Panc1 (cell line): ENCODE results near the gene MIPOL1. TPM values are rescaled to one million over a fixed set of nuclear protein-coding genes. Genes with fewer than 3 reads are reported as not detected.
A peak's percentile ranks its signal among the peaks of the same experiment; 100 is the strongest.

Source experiments
- ATAC-seq: fragments of 200-7000 bp; cut with Tn5 transposase; 2 replicates; pipeline ENCODE4 v1.9.1; 2020; ENCODE audit warnings: mild to moderate bottlenecking, moderate library complexity
- BruUV-seq: library from RNA; stranded (reverse); fragments of 400-500 nt; replicated peaks from 2 replicates; lab custom pipeline; 2021; lab: Mats Ljungman, UMichigan
- CTCF ChIA-PET: fragments of 300-600 bp; sonication (Branson Sonifier 250); formaldehyde crosslinking; loops from one replicate; lab custom pipeline; 2022; ENCODE audit warnings: antibody characterized with exemption; lab: Charles Lee
- POLR2A ChIA-PET: fragments of 300-600 bp; sonication (Branson Sonifier 250); formaldehyde crosslinking; loops from one replicate; lab custom pipeline; 2022; ENCODE audit warnings: antibody characterized with exemption; lab: Charles Lee
- DNase-seq: peaks from one replicate; pipeline ENCODE4 v3.0.0-alpha.2; 2010; ENCODE audit warnings: low read depth, low spot score
- H3K27ac ChIP-seq: 2 replicates; pipeline ENCODE4 v1.5.1; 2011; ENCODE audit warnings: mild to moderate bottlenecking, low read length, inconsistent platforms
- H3K27me3 ChIP-seq: fragments of 200-500 bp; sonication (Bioruptor generic); 2 replicates; pipeline ENCODE4 v1.6.0; 2014; ENCODE audit warnings: low read length, inconsistent platforms; ENCODE audit not compliant: control insufficient read depth, insufficient read depth
- H3K36me3 ChIP-seq: fragments of 200-500 bp; sonication (Bioruptor generic); 2 replicates; pipeline ENCODE4 v1.5.1; 2014; ENCODE audit warnings: inconsistent platforms, mild to moderate bottlenecking, low read length, moderate library complexity; ENCODE audit not compliant: control insufficient read depth, insufficient read depth
- H3K4me1 ChIP-seq: 2 replicates; pipeline ENCODE4 v1.5.1; 2011; ENCODE audit warnings: inconsistent platforms, mild to moderate bottlenecking, low read length, moderate library complexity; ENCODE audit not compliant: control insufficient read depth, insufficient read depth
- H3K4me3 ChIP-seq, 2 experiments: 2 replicates each; pipeline ENCODE4 v1.5.1; 2011 to 2012; ENCODE audit warnings: low read depth in 2 of 2, low read length in 2 of 2, mild to moderate bottlenecking in 2 of 2, inconsistent platforms in 1 of 2, moderate library complexity in 1 of 2
- H3K9me3 ChIP-seq: fragments of 200-500 bp; sonication (Bioruptor generic); 2 replicates; pipeline ENCODE4 v1.5.1; 2014; ENCODE audit warnings: low read depth, mild to moderate bottlenecking, inconsistent platforms, low read length, moderate library complexity; ENCODE audit not compliant: control insufficient read depth, insufficient read depth
- CTCF ChIP-seq: fragments of 450-650 bp; IDR thresholded peaks from 2 replicates; pipeline ENCODE4 v1.5.1; 2017; ENCODE audit warnings: mild to moderate bottlenecking
- POLR2AphosphoS5 ChIP-seq: IDR thresholded peaks from 2 replicates; pipeline ENCODE4 v1.6.1; 2012; ENCODE audit warnings: mild to moderate bottlenecking, low read depth, low read length, moderate library complexity
- REST ChIP-seq, 2 experiments: IDR thresholded peaks; 2 replicates each; pipeline ENCODE4 v1.6.1; 2011 to 2012; ENCODE audit warnings: low read depth in 2 of 2, control low read depth in 1 of 2, low read length in 1 of 2, mild to moderate bottlenecking in 1 of 2, moderate library complexity in 1 of 2; ENCODE audit not compliant: insufficient read depth in 1 of 2
- SIN3A ChIP-seq: IDR thresholded peaks from 2 replicates; pipeline ENCODE4 v1.6.1; 2012; ENCODE audit warnings: low read depth, mild to moderate bottlenecking, low read length, moderate library complexity, borderline replicate concordance; ENCODE audit not compliant: insufficient read depth
- TCF7L2 ChIP-seq: IDR thresholded peaks from 2 replicates; pipeline ENCODE4 v1.6.1; 2011; ENCODE audit warnings: mild to moderate bottlenecking, low read depth, low read length, inconsistent platforms
- in situ Hi-C: cut with HindIII; loops from 2 replicates; pipeline ENCODE4 v1.10.0; 2016; ENCODE audit warnings: low sequenced_read_pairs, low pct_unique_long_range_greater_than_20kb
- intact Hi-C: fragments of 100-400 bp; cut with micrococcal nuclease; formaldehyde crosslinking; loops from one replicate; pipeline ENCODE4 v1.10.0; 2022; ENCODE audit not compliant: unreplicated experiment
- total RNA-seq: library from RNA; stranded (reverse); gene quantifications from one replicate; pipeline ENCODE4 v1.2.1, GENCODE V29; 2021; ENCODE audit not compliant: unreplicated experiment

Gene MIPOL1
- total RNA-seq, 1 experiment from 2014 or later = 12.8 TPM

- no peaks in the 10 kb centered on the region for H3K27me3 ChIP-seq
- no TSS peak for BruUV-seq
- no peak for ATAC-seq
- CTCF ChIA-PET = no interaction called here
- no peak overlapping the region; the same call in 1 of the 2 replicates for H3K27ac ChIP-seq
- H3K36me3 ChIP-seq = no peaks in the 10 kb centered on the region
- no peak for DNase-seq
- intact Hi-C loops = no loop called here
- no peaks in the 10 kb centered on the region for H3K9me3 ChIP-seq
- TF ChIP-seq POLR2AphosphoS5 = no peak
- TF ChIP-seq REST (IDR thresholded peaks at IDR 0.05; ENCODE audit: insufficient read depth in 1 of 2, low read depth in 2 of 2, low read length in 1 of 2) = no peak
- no peak for TF ChIP-seq SIN3A
- TF ChIP-seq TCF7L2 = no peak
- no peak for TF ChIP-seq CTCF
- H3K4me1 ChIP-seq = no peaks in the 10 kb centered on the region
- H3K4me3 ChIP-seq = peak overlapping the region in 1 of 2 experiments; percentile 51; a peak in 1 of 4 replicates
- in situ Hi-C loops = no loop called here
- POLR2A ChIA-PET = no interaction called here
These were observed 386.7 kb downstream of the MIPOL1 start for GRCh38 chr14:37584211-37585100.

GRCh38 chr14:37585101-37585511 lies 387.4 kb downstream of the MIPOL1 start:
- in situ Hi-C loops = no loop called here
- Histone ChIP-seq H3K27me3 (no peaks in the 10 kb centered on the region), H3K4me1 (no peaks in the 10 kb centered on the region; the same call in 1 of the 2 replicates), H3K36me3 (no peaks in the 10 kb centered on the region), H3K27ac (no peak overlapping the region), H3K9me3 (no peaks in the 10 kb centered on the region), H3K4me3 (no peak overlapping the region)
- CTCF ChIA-PET = no interaction called here
- POLR2A ChIA-PET = no interaction called here
- no TSS peak for BruUV-seq
- DNase-seq (no peak), ATAC-seq (no peak)
- no peak for TF ChIP-seq SIN3A
- TF ChIP-seq POLR2AphosphoS5 = no peak
- no peak for TF ChIP-seq CTCF
- no peak for TF ChIP-seq REST (IDR thresholded peaks at IDR 0.05; ENCODE audit: insufficient read depth in 1 of 2, low read depth in 2 of 2, low read length in 1 of 2)
- no peak for TF ChIP-seq TCF7L2
- intact Hi-C loops = no loop called here
